GM12878 (cell line): Measurements from ENCODE around the gene GTSF1L. TPM values are rescaled to one million over a fixed set of nuclear protein-coding genes. Genes with fewer than 3 reads are reported as not detected.
A peak's percentile ranks its signal among the peaks of the same experiment; 100 is the strongest.

Experiments used
- ATF7 ChIP-seq: fragments of 450-650 bp; IDR thresholded peaks from 2 replicates; pipeline ENCODE4 v1.6.1; 2016; ENCODE audit warnings: low read depth, mild to moderate bottlenecking
- CHD4 ChIP-seq: fragments of 200-600 bp; sonication (generic); IDR thresholded peaks from 2 replicates; pipeline ENCODE4 v1.6.1; 2016; ENCODE audit warnings: mild to moderate bottlenecking
- EED ChIP-seq: sonication (generic); IDR thresholded peaks from 2 replicates; pipeline ENCODE4 v1.6.1; 2016; ENCODE audit warnings: antibody characterized with exemption, low read depth
- ESRRA ChIP-seq: IDR thresholded peaks from 2 replicates; pipeline ENCODE4 v1.6.1; 2012; ENCODE audit warnings: mild to moderate bottlenecking, low read length, improper control_type of control experiment
- HDGF ChIP-seq: fragments of 450-650 bp; IDR thresholded peaks from 2 replicates; pipeline ENCODE4 v1.6.1; 2016; ENCODE audit warnings: antibody characterized with exemption
- JUNB ChIP-seq: IDR thresholded peaks from 2 replicates; pipeline ENCODE4 v1.6.1; 2016; ENCODE audit warnings: antibody characterized with exemption, mild to moderate bottlenecking
- NBN ChIP-seq: fragments of 450-650 bp; IDR thresholded peaks from 2 replicates; pipeline ENCODE4 v1.6.1; 2016
- NR2F1 ChIP-seq: fragments of 450-650 bp; conservative IDR thresholded peaks from 2 replicates; pipeline ENCODE4 v1.6.1; 2017; ENCODE audit warnings: mild to moderate bottlenecking
- PAX8 ChIP-seq: fragments of 450-650 bp; IDR thresholded peaks from 2 replicates; pipeline ENCODE4 v1.6.1; 2017; ENCODE audit warnings: mild to moderate bottlenecking, moderate library complexity
- SIX5 ChIP-seq: IDR thresholded peaks from 2 replicates; pipeline ENCODE4 v1.6.1; 2011; ENCODE audit warnings: mild to moderate bottlenecking, low read depth, low read length, moderate library complexity; ENCODE audit not compliant: severe bottlenecking
- SMAD5 ChIP-seq: IDR thresholded peaks from 2 replicates; pipeline ENCODE4 v1.6.1; 2016; ENCODE audit warnings: antibody characterized with exemption, low read depth
- SMARCA5 ChIP-seq: fragments of 450-650 bp; IDR thresholded peaks from 2 replicates; pipeline ENCODE4 v1.6.1; 2017; ENCODE audit warnings: mild to moderate bottlenecking
- SUPT20H ChIP-seq: IDR thresholded peaks from 2 replicates; pipeline ENCODE4 v1.6.1; 2011; ENCODE audit warnings: low read depth, mild to moderate bottlenecking, low read length, moderate library complexity, borderline replicate concordance; ENCODE audit not compliant: control insufficient read depth
- YBX1 ChIP-seq: fragments of 450-650 bp; IDR thresholded peaks from 2 replicates; pipeline ENCODE4 v1.6.1; 2016; ENCODE audit warnings: antibody characterized with exemption
- ZNF622 ChIP-seq: fragments of 450-650 bp; IDR thresholded peaks from 2 replicates; pipeline ENCODE4 v1.6.1; 2017; ENCODE audit warnings: mild to moderate bottlenecking, inconsistent platforms
- polyA plus RNA-seq, 11 experiments: library from polyadenylated mRNA; depleted of rRNA in 4 of 11; unstranded in 6 of 11; stranded (reverse) in 5 of 11; fragments of >200 nt; fragmentation: Nextera tagmentation in 4 of 11; fragmentation: Illumina TruSeq in 1 of 11; extraction: Ambion mirVana in 4 of 11; extraction: Trizol in 1 of 11; gene quantifications; 1 replicate in 1 of 11; 2 replicates in 10 of 11; pipeline versions ENCODE4 v1.2.1 to v1.2.3, GENCODE V29; 2011 to 2016; ENCODE audit warnings: inconsistent platforms in 2 of 11, missing spikeins in 2 of 11, low read depth in 1 of 11
- total RNA-seq, 4 experiments: library from RNA; depleted of rRNA in 3 of 4; stranded (reverse); fragments of >200 nt in 3 of 4; fragmentation: Illumina TruSeq in 1 of 4; extraction: Trizol in 1 of 4; gene quantifications; 2 replicates each; pipeline versions ENCODE4 v1.2.1 to v1.2.3, GENCODE V29; 2013 to 2021
- TF ChIP-seq, protein P1 (sequence below): fragments of 450-650 bp; IDR thresholded peaks from 2 replicates; pipeline ENCODE4 v1.6.1; 2017; ENCODE audit warnings: mild to moderate bottlenecking
- TF ChIP-seq, protein P2 (sequence below): IDR thresholded peaks from 2 replicates; pipeline ENCODE4 v1.6.1; 2011; ENCODE audit warnings: low read depth, mild to moderate bottlenecking, low read length, moderate library complexity, borderline replicate concordance; ENCODE audit errors: extremely low read depth
- TF ChIP-seq, protein P3 (sequence below): IDR thresholded peaks from 2 replicates; pipeline ENCODE4 v1.6.1; 2011; ENCODE audit warnings: borderline replicate concordance, low read depth, mild to moderate bottlenecking, moderate library complexity, low read length; ENCODE audit not compliant: insufficient read depth, poor library complexity, severe bottlenecking
- TF ChIP-seq, protein P4 (sequence below): fragments of 450-650 bp; IDR thresholded peaks from 2 replicates; pipeline ENCODE4 v1.6.1; 2016; ENCODE audit warnings: mild to moderate bottlenecking
- TF ChIP-seq, protein P5 (sequence below): IDR thresholded peaks from 2 replicates; pipeline ENCODE4 v1.6.1; 2012; ENCODE audit warnings: low read depth, low read length, improper control_type of control experiment
- TF ChIP-seq, protein P6 (sequence below): fragments of 450-650 bp; formaldehyde crosslinking; IDR thresholded peaks from 2 replicates; pipeline ENCODE4 v1.4.0; 2020; ENCODE audit warnings: mild to moderate bottlenecking, moderate library complexity

The GTSF1L gene
- total and polyA plus RNA-seq, 10 of the 15 experiments (the other 5 are each of a cell fraction or from before 2014, with no cell fraction given), result 0.56 to 2.4 (median 1.3) TPM

DNA sequence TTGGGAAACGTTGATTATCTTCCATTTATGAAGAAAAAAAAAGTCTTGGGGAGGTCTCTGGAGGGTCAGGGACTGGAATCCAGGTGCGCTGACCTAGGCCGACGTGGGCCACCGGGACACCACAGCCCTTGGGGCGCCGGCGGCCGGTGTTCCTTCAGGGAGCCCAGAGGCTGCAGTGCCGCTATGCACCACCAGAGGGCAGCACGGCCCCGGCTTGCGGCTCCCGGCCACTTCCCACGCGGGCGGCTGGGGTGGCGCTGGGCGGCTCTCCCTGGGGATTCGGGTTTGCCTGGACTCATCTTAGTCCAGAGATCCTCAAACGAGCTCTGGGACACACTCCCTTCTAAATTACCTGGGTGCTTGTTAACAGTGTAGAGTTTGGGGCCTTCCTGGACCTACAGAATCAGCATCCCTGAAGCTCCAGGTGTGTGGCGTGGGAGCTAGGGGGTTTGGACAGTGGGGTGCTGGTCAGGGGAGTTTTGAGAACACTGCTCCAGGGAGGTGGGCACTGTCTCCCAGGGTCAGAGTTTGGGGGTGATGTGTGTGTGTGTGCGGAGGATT is 23.0 kb upstream of the GTSF1L start (continued):
- TF ChIP-seq, protein P1, sequence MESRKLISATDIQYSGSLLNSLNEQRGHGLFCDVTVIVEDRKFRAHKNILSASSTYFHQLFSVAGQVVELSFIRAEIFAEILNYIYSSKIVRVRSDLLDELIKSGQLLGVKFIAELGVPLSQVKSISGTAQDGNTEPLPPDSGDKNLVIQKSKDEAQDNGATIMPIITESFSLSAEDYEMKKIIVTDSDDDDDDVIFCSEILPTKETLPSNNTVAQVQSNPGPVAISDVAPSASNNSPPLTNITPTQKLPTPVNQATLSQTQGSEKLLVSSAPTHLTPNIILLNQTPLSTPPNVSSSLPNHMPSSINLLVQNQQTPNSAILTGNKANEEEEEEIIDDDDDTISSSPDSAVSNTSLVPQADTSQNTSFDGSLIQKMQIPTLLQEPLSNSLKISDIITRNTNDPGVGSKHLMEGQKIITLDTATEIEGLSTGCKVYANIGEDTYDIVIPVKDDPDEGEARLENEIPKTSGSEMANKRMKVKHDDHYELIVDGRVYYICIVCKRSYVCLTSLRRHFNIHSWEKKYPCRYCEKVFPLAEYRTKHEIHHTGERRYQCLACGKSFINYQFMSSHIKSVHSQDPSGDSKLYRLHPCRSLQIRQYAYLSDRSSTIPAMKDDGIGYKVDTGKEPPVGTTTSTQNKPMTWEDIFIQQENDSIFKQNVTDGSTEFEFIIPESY, result no peak
- TF ChIP-seq NR2F1, result peak; percentile 63
- TF ChIP-seq CHD4, result no peak
- no peak for TF ChIP-seq ZNF622
- no peak for TF ChIP-seq SMARCA5
- no peak for TF ChIP-seq YBX1
- peak; percentile 71 for TF ChIP-seq EED
- TF ChIP-seq NBN, result no peak
- TF ChIP-seq JUNB, result no peak
- TF ChIP-seq SUPT20H, result no peak
- no peak for TF ChIP-seq SIX5
- TF ChIP-seq, protein P2, sequence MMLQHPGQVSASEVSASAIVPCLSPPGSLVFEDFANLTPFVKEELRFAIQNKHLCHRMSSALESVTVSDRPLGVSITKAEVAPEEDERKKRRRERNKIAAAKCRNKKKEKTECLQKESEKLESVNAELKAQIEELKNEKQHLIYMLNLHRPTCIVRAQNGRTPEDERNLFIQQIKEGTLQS, result no peak
- TF ChIP-seq ATF7, result no peak
- TF ChIP-seq SMAD5, result no peak
- TF ChIP-seq HDGF, result peak; percentile 46
- TF ChIP-seq ESRRA, result no peak
- TF ChIP-seq PAX8, result no peak
- TF ChIP-seq, protein P3, sequence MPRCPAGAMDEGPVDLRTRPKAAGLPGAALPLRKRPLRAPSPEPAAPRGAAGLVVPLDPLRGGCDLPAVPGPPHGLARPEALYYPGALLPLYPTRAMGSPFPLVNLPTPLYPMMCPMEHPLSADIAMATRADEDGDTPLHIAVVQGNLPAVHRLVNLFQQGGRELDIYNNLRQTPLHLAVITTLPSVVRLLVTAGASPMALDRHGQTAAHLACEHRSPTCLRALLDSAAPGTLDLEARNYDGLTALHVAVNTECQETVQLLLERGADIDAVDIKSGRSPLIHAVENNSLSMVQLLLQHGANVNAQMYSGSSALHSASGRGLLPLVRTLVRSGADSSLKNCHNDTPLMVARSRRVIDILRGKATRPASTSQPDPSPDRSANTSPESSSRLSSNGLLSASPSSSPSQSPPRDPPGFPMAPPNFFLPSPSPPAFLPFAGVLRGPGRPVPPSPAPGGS, result peak; percentile 21
- TF ChIP-seq, protein P4, sequence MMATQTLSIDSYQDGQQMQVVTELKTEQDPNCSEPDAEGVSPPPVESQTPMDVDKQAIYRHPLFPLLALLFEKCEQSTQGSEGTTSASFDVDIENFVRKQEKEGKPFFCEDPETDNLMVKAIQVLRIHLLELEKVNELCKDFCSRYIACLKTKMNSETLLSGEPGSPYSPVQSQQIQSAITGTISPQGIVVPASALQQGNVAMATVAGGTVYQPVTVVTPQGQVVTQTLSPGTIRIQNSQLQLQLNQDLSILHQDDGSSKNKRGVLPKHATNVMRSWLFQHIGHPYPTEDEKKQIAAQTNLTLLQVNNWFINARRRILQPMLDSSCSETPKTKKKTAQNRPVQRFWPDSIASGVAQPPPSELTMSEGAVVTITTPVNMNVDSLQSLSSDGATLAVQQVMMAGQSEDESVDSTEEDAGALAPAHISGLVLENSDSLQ, result no peak
- TF ChIP-seq, protein P5, sequence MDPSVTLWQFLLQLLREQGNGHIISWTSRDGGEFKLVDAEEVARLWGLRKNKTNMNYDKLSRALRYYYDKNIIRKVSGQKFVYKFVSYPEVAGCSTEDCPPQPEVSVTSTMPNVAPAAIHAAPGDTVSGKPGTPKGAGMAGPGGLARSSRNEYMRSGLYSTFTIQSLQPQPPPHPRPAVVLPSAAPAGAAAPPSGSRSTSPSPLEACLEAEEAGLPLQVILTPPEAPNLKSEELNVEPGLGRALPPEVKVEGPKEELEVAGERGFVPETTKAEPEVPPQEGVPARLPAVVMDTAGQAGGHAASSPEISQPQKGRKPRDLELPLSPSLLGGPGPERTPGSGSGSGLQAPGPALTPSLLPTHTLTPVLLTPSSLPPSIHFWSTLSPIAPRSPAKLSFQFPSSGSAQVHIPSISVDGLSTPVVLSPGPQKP, result no peak
- TF ChIP-seq, protein P6, sequence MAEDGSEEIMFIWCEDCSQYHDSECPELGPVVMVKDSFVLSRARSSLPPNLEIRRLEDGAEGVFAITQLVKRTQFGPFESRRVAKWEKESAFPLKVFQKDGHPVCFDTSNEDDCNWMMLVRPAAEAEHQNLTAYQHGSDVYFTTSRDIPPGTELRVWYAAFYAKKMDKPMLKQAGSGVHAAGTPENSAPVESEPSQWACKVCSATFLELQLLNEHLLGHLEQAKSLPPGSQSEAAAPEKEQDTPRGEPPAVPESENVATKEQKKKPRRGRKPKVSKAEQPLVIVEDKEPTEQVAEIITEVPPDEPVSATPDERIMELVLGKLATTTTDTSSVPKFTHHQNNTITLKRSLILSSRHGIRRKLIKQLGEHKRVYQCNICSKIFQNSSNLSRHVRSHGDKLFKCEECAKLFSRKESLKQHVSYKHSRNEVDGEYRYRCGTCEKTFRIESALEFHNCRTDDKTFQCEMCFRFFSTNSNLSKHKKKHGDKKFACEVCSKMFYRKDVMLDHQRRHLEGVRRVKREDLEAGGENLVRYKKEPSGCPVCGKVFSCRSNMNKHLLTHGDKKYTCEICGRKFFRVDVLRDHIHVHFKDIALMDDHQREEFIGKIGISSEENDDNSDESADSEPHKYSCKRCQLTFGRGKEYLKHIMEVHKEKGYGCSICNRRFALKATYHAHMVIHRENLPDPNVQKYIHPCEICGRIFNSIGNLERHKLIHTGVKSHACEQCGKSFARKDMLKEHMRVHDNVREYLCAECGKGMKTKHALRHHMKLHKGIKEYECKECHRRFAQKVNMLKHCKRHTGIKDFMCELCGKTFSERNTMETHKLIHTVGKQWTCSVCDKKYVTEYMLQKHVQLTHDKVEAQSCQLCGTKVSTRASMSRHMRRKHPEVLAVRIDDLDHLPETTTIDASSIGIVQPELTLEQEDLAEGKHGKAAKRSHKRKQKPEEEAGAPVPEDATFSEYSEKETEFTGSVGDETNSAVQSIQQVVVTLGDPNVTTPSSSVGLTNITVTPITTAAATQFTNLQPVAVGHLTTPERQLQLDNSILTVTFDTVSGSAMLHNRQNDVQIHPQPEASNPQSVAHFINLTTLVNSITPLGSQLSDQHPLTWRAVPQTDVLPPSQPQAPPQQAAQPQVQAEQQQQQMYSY (CRISPR knock-in tag), result no peak
